Gastrocnemius medialis (tissue), 4 donors: ENCODE measurements around the gene ARHGAP15.

Experiments
- POLR2A ChIP-seq, 2 donors: fragments of 450-650 bp; IDR thresholded peaks; one replicate each; pipeline ENCODE4 v1.6.1; 2017; ENCODE audit warnings: antibody characterized with exemption in 2 of 2, mild to moderate bottlenecking in 2 of 2, moderate library complexity in 2 of 2
- TF ChIP-seq, protein P1 (sequence below), 5 experiments: fragments of 450-650 bp in 3 of 5; fragments of 200-600 bp in 2 of 5; sonication (generic) in 2 of 5; IDR thresholded peaks in 4 of 5; conservative IDR thresholded peaks in 1 of 5; 1 replicate in 4 of 5; 2 replicates in 1 of 5; pipeline ENCODE4 v1.5.1; 2016 to 2019; ENCODE audit warnings: antibody characterized with exemption in 5 of 5, mild to moderate bottlenecking in 3 of 5, moderate library complexity in 3 of 5

- TF ChIP-seq, protein P1, sequence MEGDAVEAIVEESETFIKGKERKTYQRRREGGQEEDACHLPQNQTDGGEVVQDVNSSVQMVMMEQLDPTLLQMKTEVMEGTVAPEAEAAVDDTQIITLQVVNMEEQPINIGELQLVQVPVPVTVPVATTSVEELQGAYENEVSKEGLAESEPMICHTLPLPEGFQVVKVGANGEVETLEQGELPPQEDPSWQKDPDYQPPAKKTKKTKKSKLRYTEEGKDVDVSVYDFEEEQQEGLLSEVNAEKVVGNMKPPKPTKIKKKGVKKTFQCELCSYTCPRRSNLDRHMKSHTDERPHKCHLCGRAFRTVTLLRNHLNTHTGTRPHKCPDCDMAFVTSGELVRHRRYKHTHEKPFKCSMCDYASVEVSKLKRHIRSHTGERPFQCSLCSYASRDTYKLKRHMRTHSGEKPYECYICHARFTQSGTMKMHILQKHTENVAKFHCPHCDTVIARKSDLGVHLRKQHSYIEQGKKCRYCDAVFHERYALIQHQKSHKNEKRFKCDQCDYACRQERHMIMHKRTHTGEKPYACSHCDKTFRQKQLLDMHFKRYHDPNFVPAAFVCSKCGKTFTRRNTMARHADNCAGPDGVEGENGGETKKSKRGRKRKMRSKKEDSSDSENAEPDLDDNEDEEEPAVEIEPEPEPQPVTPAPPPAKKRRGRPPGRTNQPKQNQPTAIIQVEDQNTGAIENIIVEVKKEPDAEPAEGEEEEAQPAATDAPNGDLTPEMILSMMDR (IDR thresholded peaks at IDR 0.05 in 4 of 5, conservative IDR thresholded peaks at IDR 0.05 in 1 of 5), result no peak
- no peak for TF ChIP-seq POLR2A (IDR thresholded peaks at IDR 0.05)
These were observed 253.4 kb downstream of the ARHGAP15 start for GRCh38 chr2:143382573-143382972.
